Thyroid gland (tissue), 4 donors: Measurements from ENCODE around the gene WNK1.

ENCODE experiments used
- CTCF ChIP-seq, 6 experiments: fragments of 200-600 bp in 3 of 6; fragments of 450-650 bp in 3 of 6; sonication (generic) in 3 of 6; IDR thresholded peaks; one replicate each; pipeline ENCODE4 v1.5.1; 2016 to 2019; ENCODE audit warnings: antibody characterized with exemption in 6 of 6, mild to moderate bottlenecking in 2 of 6, inconsistent platforms in 1 of 6, moderate library complexity in 1 of 6
- POLR2A ChIP-seq, 2 donors: fragments of 450-650 bp; IDR thresholded peaks; one replicate each; pipeline ENCODE4 v1.6.1; 2017; ENCODE audit warnings: antibody characterized with exemption in 2 of 2, mild to moderate bottlenecking in 2 of 2, moderate library complexity in 1 of 2

GRCh38 chr12:739349-739748 is 13.0 kb upstream of the WNK1 start:
- TF ChIP-seq CTCF (IDR thresholded peaks at IDR 0.05): no peak
- no peak for TF ChIP-seq POLR2A (IDR thresholded peaks at IDR 0.05)
